DMS 273 (cell line): ENCODE results near the gene SPX.

ENCODE experiments used
- DNase-seq: peaks from one replicate; lab custom pipeline; 2025; ENCODE audit not compliant: unreplicated experiment; lab: John Stamatoyannopoulos, UW

The SPX gene

GRCh38 chr12:21526053-21526452 is at the start of gene SPX:
Gene SPX (plus strand): TSS chr12:21526296. CDS start chr12:21526473, 177 bp downstream.
- no peak for DNase-seq

- DNase-seq = no peak
Observed at GRCh38 chr12:21476949-21477348, 49.1 kb upstream of the SPX start.

GRCh38 chr12:21478756-21479455 is 47.2 kb upstream of the SPX start:
- DNase-seq = no peak

- DNase-seq = no peak
Observed at GRCh38 chr12:21483531-21483930, 42.6 kb upstream of the SPX start.

GRCh38 chr12:21485998-21486397 is 40.1 kb upstream of the SPX start:
- DNase-seq = no peak

GRCh38 chr12:21499765-21500164 is 26.3 kb upstream of the SPX start:
- DNase-seq = no peak

GRCh38 chr12:21500786-21501257 is 25.3 kb upstream of the SPX start:
- DNase-seq = peak; percentile 28

GRCh38 chr12:21501258-21502163 is 24.6 kb upstream of the SPX start, which contains the start of the genes GOLT1B and RECQL:
Gene GOLT1B (plus strand): TSS chr12:21501789. CDS start chr12:21501924, 135 bp downstream.
Gene RECQL (minus strand): TSS chr12:21501635. CDS start chr12:21499570, 2,065 bp downstream.
- DNase-seq = peak; percentile 97

GRCh38 chr12:21502164-21502496 is 24.0 kb upstream of the SPX start:
- peak; percentile 41 for DNase-seq

- no peak for DNase-seq
Observed at GRCh38 chr12:21502872-21503271, 23.2 kb upstream of the SPX start.

GRCh38 chr12:21505888-21506287 is 20.2 kb upstream of the SPX start:
- DNase-seq = no peak

GRCh38 chr12:21507849-21508248 is 18.2 kb upstream of the SPX start:
- DNase-seq = no peak

- DNase-seq = no peak
Observed at GRCh38 chr12:21509768-21510167, 16.3 kb upstream of the SPX start.

GRCh38 chr12:21516281-21516680 is 9.8 kb upstream of the SPX start:
- DNase-seq = no peak

GRCh38 chr12:21518451-21518850 is 7.6 kb upstream of the SPX start:
- no peak for DNase-seq

- no peak for DNase-seq
Observed at GRCh38 chr12:21521541-21521940, 4.6 kb upstream of the SPX start.

- no peak for DNase-seq
Observed at GRCh38 chr12:21523148-21523547, 2.9 kb upstream of the SPX start.

GRCh38 chr12:21526721-21527345 is 737 bp downstream of the SPX start:
- DNase-seq = no peak

GRCh38 chr12:21527451-21528180 is 1.5 kb downstream of the SPX start:
- DNase-seq = peak; percentile 64

GRCh38 chr12:21528953-21529352 is 2.9 kb downstream of the SPX start:
- peak; percentile 2 for DNase-seq

- no peak for DNase-seq
Observed at GRCh38 chr12:21529456-21529855, 3.4 kb downstream of the SPX start.
